ENCODE results near the gene ANAPC5. TPM values are rescaled to one million over a fixed set of nuclear protein-coding genes. Genes with fewer than 3 reads are reported as not detected.
"Not testable (repeated sequence)": the region's sequence is repeated elsewhere in the genome, so short reads cannot be mapped to it uniquely, and the experiment has no call there.

Gene ANAPC5
- total RNA-seq, 4 donors from 2014 or later: 70.9 to 81.8 (median 75.5) TPM

GRCh38 chr12:121314431-121314830, 37.8 kb downstream of the ANAPC5 start:
- no peaks in the 10 kb centered on the region for H3K9me3 ChIP-seq
- H3K4me1 ChIP-seq: no peaks in the 10 kb centered on the region
- no peak for TF ChIP-seq CTCF (IDR thresholded peaks at IDR 0.05)
- TF ChIP-seq EP300 (IDR thresholded peaks at IDR 0.05): no peak
- no peak for TF ChIP-seq POLR2A (IDR thresholded peaks at IDR 0.05; ENCODE audit: low read depth)
- TF ChIP-seq POLR2AphosphoS5 (IDR thresholded peaks at IDR 0.05): no peak
- no peaks in the 10 kb centered on the region for H3K27me3 ChIP-seq
- H3K36me3 ChIP-seq: peaks cover 22 to 67% (median 52%) of the 10 kb centered on the region in 4 donors
- 82% methylated on average over 3 of the region's 3 CpGs for WGBS
- H3K27ac ChIP-seq (replicated peaks in 1 of 4): no peak overlapping the region
- intact Hi-C loops (cut with DNase I): no loop called here
- no peak for DNase-seq (ENCODE audit: extremely low spot score)
- H3K4me3 ChIP-seq: no peak overlapping the region

- H3K9me3 ChIP-seq; intact Hi-C loops (cut with DNase I); H3K27me3 ChIP-seq; H3K4me1 ChIP-seq; H3K27ac ChIP-seq (replicated peaks in 1 of 4); DNase-seq (ENCODE audit: extremely low spot score); H3K4me3 ChIP-seq: not testable (repeated sequence)
- 96% methylated on average over 1 of the region's 1 CpG for WGBS
- peaks cover 13 to 56% (median 47%) of the 10 kb centered on the region in 4 donors for H3K36me3 ChIP-seq
These were observed 42.0 kb downstream of the ANAPC5 start for GRCh38 chr12:121310231-121310630.

- H3K9me3 ChIP-seq; H3K4me3 ChIP-seq; H3K27ac ChIP-seq (replicated peaks in 1 of 4); intact Hi-C loops (cut with DNase I); H3K27me3 ChIP-seq; H3K4me1 ChIP-seq; DNase-seq (ENCODE audit: extremely low spot score): not testable (repeated sequence)
- peaks cover 13 to 49% (median 44%) of the 10 kb centered on the region in 4 donors for H3K36me3 ChIP-seq
- WGBS: 95% methylated on average over 8 of the region's 8 CpGs
These were observed 44.8 kb downstream of the ANAPC5 start for GRCh38 chr12:121307397-121307796.

- intact Hi-C loops (cut with DNase I): no loop called here
- DNase-seq (ENCODE audit: extremely low spot score): no peak
- TF ChIP-seq POLR2A (IDR thresholded peaks at IDR 0.05; ENCODE audit: low read depth) (no peak), CTCF (IDR thresholded peaks at IDR 0.05) (no peak), EP300 (IDR thresholded peaks at IDR 0.05) (no peak), POLR2AphosphoS5 (IDR thresholded peaks at IDR 0.05) (no peak)
- H3K4me3 ChIP-seq: no peak overlapping the region
- H3K27me3 ChIP-seq: no peaks in the 10 kb centered on the region
- no peaks in the 10 kb centered on the region for H3K9me3 ChIP-seq
- no peaks in the 10 kb centered on the region for H3K4me1 ChIP-seq
- WGBS: 93% methylated on average over 4 of the region's 4 CpGs
- H3K27ac ChIP-seq (replicated peaks in 1 of 4): no peak overlapping the region
- peaks cover 8 to 22% (median 20%) of the 10 kb centered on the region in 4 donors for H3K36me3 ChIP-seq
These were observed 47.9 kb downstream of the ANAPC5 start for GRCh38 chr12:121304306-121304705.

- no peaks in the 10 kb centered on the region for H3K9me3 ChIP-seq
- no peaks in the 10 kb centered on the region for H3K27me3 ChIP-seq
- H3K4me3 ChIP-seq: no peak overlapping the region
- no peaks in the 10 kb centered on the region for H3K36me3 ChIP-seq
- TF ChIP-seq EP300 (IDR thresholded peaks at IDR 0.05) (no peak), CTCF (IDR thresholded peaks at IDR 0.05) (no peak), POLR2A (IDR thresholded peaks at IDR 0.05; ENCODE audit: low read depth) (no peak), POLR2AphosphoS5 (IDR thresholded peaks at IDR 0.05) (no peak)
- intact Hi-C loops (cut with DNase I): no loop called here
- DNase-seq (ENCODE audit: extremely low spot score): no peak
- H3K27ac ChIP-seq (replicated peaks in 1 of 4): no peak overlapping the region
- 43% methylated on average over 4 of the region's 4 CpGs for WGBS
- peaks cover 8 to 12% (median 11%) of the 10 kb centered on the region in 4 donors for H3K4me1 ChIP-seq
These were observed 50.3 kb downstream of the ANAPC5 start for GRCh38 chr12:121301876-121302275.

- TF ChIP-seq CTCF (IDR thresholded peaks at IDR 0.05) (no peak), POLR2AphosphoS5 (IDR thresholded peaks at IDR 0.05) (no peak)
- Histone ChIP-seq H3K4me1 (peaks cover 14 to 19% (median 19%) of the 10 kb centered on the region in 4 donors), H3K36me3 (no peaks in the 10 kb centered on the region), H3K4me3 (no peak overlapping the region), H3K9me3 (no peaks in the 10 kb centered on the region), H3K27ac (replicated peaks in 1 of 4) (no peak overlapping the region), H3K27me3 (no peaks in the 10 kb centered on the region)
- WGBS: 86% methylated on average over 4 of the region's 4 CpGs
- intact Hi-C loops (cut with DNase I): no loop called here
- no peak for DNase-seq (ENCODE audit: extremely low spot score)
These were observed 52.0 kb downstream of the ANAPC5 start for GRCh38 chr12:121300083-121300819.

Data from esophagus muscularis mucosa (tissue), 4 donors.